ENCODE results near the gene KCNH3.
A peak's percentile ranks its signal among the peaks of the same experiment; 100 is the strongest.
"Not testable (repeated sequence)": the region's sequence is repeated elsewhere in the genome, so short reads cannot be mapped to it uniquely, and the experiment has no call there.

The KCNH3 gene

GRCh38 chr12:49531745-49532144 is 7.1 kb upstream of the KCNH3 start:
- no peak for DNase-seq

DNA sequence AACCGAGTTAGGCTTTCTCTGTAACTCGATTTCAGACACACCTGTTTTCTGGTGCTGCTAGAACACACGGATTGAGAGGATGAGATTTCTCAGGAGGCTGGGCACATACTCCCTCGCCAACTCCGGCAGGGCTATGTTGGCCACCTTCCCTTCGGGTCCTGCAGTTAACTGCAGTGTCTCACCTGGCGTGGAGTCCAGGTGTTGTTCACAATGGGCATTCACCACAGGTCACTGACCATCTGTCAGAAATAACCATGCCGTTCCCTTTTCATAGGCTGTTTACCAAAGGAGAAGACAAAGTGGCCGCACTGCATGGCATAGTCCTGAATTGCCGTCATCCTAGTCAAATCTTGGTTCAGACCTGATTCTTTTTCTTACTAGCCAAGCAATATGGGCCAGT is 5.5 kb upstream of the KCNH3 start:
- no peak for DNase-seq

DNA sequence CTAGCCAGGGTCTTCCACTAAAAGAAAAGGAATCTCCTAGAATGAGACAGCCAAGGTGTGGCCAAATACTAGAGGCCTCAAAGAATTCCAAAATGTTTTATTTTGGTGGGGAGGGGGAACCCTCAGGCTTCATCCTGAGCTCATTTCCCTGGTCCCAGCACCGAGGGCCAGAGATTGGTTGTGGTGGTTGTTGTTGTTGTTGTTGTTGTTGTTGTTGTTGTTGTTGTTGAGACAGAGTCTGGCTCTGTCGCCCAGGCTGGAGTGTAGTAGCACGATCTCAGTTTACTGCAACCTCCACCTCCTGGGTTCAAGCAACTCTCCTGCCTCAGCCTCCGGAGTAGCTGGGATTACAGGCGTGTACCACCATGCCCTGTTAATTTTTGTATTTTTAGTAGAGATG is 4.7 kb upstream of the KCNH3 start:
- not testable (repeated sequence) for DNase-seq

GRCh38 chr12:49534731-49535278 is 4.0 kb upstream of the KCNH3 start:
- peak; percentile 2 for DNase-seq

DNA sequence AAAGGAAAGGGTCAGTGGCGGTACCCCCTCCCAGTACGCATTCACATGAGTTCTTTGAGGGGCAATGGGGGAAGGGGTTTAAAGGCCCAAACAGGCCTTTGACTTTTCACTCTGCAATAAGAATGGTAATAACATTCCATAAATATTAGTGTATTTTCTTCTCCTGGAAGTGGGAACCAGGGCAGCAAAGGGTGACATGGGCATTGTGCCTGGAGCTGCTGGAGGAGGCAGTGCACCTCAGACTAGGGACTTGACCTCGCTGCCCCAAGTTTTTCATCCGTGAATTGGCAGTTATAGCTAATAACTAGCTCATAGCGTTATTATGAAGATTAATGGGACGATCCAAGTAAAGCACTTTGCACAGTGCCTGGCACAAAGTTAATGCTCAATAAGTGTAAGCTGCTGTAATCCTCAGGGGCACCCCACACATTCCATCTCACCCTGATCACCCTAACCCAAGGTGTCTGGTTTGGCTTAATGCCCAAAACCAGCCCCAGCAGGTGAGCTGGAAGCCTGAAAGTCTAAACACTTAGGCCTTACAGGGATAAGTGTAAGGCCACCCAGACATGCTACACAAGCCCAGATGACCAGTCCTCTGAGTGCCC is 2.8 kb upstream of the KCNH3 start:
- DNase-seq = no peak

DNA sequence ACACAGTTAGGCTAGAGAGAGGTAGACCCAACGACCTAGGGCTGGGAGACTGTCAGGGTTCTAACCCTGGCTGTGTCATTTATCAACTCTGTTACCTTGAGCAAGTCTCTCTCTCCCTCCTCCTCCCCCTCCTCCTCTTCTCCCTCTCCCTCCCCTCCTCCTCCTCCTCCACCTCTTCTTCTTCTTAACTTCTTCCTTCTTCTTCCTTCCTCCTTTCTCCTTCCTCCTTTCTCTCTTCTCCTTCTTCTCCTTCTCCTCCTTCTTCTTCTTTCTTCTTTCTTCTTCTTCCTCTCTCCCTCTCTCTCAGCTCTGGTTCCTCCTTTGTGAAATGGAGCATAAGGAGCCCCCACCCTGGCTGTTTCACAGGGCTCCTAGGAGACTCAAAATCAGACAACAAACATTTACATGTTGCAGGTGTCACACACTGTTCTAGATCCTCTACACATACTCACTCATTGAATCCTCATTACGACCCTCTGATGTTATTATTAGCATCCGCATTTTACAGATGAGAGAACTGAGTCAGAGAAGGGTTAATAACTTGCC is 2.2 kb upstream of the KCNH3 start:
- DNase-seq = no peak

GRCh38 chr12:49537231-49537751 is 1.5 kb upstream of the KCNH3 start:
- peak; percentile 6 for DNase-seq

- DNase-seq = no peak
These were observed 899 bp upstream of the KCNH3 start for GRCh38 chr12:49537752-49538509.

GRCh38 chr12:49539406-49540228 is 787 bp downstream of the KCNH3 start:
- no peak for DNase-seq

DNA sequence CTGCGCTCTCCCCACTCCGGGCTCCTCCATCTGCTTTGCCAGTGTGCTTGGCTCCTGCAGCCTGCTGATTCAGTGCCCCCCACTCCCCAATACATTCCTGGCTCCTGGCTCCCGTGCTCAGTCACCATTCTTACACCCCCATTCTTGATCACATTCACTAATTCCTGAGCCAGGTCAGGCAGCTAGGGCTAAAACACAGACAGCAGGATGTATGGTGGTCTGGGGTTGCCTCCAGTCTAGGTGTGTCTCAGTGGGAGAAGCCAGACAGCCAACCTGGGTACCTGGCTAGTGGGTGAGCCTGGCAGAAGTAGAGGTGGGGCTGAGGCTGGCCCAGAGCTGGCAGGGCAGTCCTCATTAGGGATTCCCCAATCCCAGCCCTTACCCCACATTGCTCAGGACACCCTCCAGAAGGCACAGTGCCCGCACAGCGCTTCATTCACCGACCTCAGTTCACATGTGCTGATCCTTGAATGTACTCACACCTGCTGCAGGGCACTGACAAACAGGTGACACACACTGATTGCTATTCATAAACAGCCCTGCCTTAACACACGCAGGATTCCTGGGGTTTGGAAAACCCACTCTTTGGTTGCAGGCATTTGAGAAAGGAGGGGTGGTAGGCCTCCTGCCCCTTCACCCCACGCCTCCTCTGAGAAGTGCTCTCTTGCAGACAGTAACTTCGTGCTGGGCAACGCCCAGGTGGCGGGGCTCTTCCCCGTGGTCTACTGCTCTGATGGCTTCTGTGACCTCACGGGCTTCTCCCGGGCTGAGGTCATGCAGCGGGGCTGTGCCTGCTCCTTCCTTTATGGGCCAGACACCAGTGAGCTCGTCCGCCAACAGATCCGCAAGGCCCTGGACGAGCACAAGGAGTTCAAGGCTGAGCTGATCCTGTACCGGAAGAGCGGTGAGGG is 1.7 kb downstream of the KCNH3 start:
- DNase-seq = no peak

DNA sequence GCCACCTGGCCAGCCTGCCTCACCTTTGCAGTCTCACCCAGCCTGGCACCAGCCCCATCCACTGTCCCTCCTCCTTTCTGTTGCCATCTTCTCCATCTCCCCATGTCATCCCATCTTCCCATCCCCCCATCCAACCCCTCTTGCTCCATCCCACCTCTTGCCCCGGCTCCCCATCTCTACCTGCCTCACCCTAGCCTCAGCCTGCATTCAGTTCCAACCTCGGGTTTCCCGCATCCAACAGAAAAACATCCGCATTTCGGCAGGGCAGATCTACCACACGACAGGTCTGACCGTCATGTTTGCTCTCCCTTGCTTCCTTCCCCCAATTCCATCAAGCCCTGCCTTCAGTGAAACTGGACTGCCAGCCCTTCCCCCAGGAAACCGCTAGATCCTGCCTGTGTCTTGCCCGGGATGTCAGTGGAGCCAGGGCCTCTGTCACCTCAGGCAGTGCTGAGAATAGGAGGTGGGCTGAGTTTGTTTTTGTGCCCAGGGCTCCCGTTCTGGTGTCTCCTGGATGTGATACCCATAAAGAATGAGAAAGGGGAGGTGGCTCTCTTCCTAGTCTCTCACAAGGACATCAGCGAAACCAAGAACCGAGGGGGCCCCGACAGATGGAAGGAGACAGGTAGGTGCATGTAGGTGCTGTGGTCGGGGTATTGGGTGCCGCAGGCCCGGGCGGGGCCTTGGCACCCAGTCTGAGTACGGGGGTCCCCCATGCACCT is 2.5 kb downstream of the KCNH3 start:
- DNase-seq = no peak

DNA sequence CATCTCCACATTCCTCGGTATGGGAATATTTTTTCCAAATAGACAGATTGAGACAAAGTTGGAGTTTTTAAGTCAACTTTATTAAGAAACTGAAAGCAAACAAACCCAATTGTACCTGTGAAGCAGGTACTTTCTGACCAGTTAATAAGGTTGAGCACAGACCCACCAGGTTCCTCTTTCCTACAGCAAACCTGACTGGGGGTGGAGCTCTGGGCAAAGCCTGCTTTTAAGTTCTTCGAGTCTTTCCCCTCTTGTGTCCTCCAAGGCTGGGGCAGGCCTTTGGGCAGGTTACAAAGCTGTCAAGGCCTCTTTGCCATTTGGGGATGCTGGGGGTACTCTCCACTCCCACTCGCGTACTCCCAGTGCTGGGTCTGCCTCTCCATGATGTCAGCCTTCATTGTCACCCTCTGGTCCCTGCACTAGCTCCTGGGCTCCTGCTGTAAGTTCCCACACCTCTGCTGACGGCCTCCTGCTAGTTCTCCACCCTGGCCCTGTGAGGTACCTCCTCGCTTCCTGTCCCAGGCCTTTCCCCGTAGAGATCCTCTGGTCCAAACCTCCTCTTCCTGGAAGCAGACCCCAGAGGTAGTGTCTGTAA is 3.2 kb downstream of the KCNH3 start:
- no peak for DNase-seq

DNA sequence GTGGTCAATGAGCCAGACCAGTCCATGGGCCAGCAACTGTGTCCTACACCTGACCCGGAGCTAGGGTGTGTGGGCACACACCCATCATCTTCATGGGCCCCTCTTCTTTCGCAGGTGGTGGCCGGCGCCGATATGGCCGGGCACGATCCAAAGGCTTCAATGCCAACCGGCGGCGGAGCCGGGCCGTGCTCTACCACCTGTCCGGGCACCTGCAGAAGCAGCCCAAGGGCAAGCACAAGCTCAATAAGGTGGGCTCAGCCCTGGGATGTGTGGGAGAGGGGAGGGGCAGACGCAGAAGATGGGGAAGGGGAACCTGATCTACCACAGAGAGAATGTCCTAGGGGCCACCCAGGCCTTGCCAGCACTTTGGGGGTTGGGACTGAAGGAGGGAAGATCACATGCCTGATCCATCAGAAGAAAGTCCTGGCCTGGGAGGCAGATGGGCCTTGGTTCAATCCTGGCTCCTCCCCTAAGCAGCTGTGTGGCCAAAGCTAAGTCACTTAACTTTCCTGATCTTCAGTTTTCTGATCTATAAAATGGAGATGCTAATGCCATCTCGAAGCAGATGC is 3.8 kb downstream of the KCNH3 start:
- DNase-seq = no peak

GRCh38 chr12:49543221-49543913 is 4.5 kb downstream of the KCNH3 start:
- DNase-seq = no peak

GRCh38 chr12:49543914-49544815 is 5.3 kb downstream of the KCNH3 start:
- DNase-seq = no peak

GRCh38 chr12:49545815-49546214 is 7.0 kb downstream of the KCNH3 start:
- no peak for DNase-seq

DNA sequence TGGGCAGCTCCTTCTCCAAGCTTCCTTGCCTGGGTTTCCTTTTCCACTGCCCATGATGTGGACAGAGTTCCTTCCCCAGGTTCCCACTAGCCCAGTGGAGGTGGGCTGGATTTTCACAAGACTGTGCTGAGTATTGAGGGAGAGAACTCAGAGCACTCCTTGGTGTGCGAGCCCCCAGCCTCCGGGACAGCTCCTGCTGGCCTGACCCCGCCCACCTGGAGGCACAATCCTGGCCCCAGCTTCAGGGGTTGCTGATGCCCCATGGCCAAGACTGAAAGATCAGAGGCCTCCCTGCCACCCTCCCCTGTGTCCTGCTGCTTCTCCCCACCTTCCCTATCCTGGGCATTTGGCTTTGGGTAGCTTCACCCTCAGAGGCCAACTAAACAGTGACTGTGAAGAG is 7.7 kb downstream of the KCNH3 start:
- DNase-seq = no peak

DNA sequence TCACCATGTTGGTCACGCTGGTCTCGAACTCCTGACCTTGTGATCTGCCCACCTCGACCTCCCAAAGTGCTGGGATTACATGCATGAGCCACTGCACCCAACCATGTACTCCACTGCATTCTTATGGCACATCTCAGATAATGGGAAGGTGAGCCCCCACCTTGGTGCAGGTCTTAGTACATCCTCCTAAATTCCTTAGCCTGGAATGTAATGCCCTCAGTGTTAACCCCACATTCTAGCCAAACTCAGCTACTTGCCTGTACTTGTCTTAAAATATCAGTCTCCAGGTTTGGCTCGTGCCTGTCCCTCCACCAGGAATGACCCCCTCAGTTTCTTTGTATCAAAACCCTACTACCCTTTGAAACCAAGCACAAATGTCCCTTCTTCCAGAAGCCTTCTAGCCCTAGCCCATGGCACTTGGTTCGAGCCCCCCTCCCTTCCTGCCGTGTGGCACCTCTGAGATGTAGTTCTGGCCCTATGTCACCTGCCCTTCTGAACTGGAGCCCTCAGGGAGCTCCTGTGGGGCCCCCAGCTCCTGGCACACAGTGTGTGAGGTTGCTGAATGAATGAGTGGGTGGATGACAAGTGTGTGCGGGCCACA is 8.4 kb downstream of the KCNH3 start:
- no peak for DNase-seq

All from NCI-H2227 treated with DMSO at 0.1 percent for 48 hours (cell line).